OCI-LY3 (cell line): ENCODE measurements around the gene CHMP6.
"Not testable (repeated sequence)": the region's sequence is repeated elsewhere in the genome, so short reads cannot be mapped to it uniquely, and the experiment has no call there.

Experiments
- H2AFZ ChIP-seq: fragments of 200-600, 300-600 bp; shearing (Covaris generic); 2 replicates; pipeline ENCODE4 v1.6.0; 2014; ENCODE audit warnings: antibody characterized with exemption, low read depth, low read length
- H3K27ac ChIP-seq: fragments of 200-600, 300-600 bp; sonication (generic); 2 replicates; pipeline ENCODE4 v1.5.1; 2014; ENCODE audit warnings: mild to moderate bottlenecking, low read length, moderate library complexity, mixed read lengths
- H3K27me3 ChIP-seq: fragments of 200-600, 300-600 bp; sonication (generic); 2 replicates; pipeline ENCODE4 v1.6.1; 2014; ENCODE audit warnings: low read depth, low read length, mixed read lengths
- H3K36me3 ChIP-seq: fragments of 200-600, 300-600 bp; sonication (generic); replicated peaks from 2 replicates; pipeline ENCODE3; 2014; ENCODE audit warnings: low read depth, low read length, mixed read lengths
- H3K4me1 ChIP-seq: fragments of 300-600, 200-600 bp; sonication (generic); 2 replicates; pipeline ENCODE4 v1.6.1; 2014; ENCODE audit warnings: low read length, mixed read lengths
- H3K4me2 ChIP-seq: fragments of 200-600, 300-600 bp; sonication (generic); 2 replicates; pipeline ENCODE4 v1.6.1; 2014; ENCODE audit warnings: low read length, mixed read lengths
- H3K4me3 ChIP-seq: fragments of 300-600, 200-600 bp; sonication (generic); 2 replicates; pipeline ENCODE4 v1.5.1; 2014; ENCODE audit warnings: antibody characterized with exemption, mild to moderate bottlenecking, low read length, moderate library complexity
- H3K79me2 ChIP-seq: fragments of 300-600, 200-600 bp; shearing (Covaris generic); 2 replicates; pipeline ENCODE4 v1.6.1; 2014; ENCODE audit warnings: mild to moderate bottlenecking, low read length, mixed read lengths
- H3K9ac ChIP-seq: fragments of 300-600, 200-600 bp; shearing (Covaris generic); 2 replicates; pipeline ENCODE4 v1.6.0; 2014; ENCODE audit warnings: mild to moderate bottlenecking, low read length, moderate library complexity
- H3K9me3 ChIP-seq: fragments of 200-600, 300-600 bp; shearing (Covaris generic); 2 replicates; pipeline ENCODE4 v1.6.1; 2014; ENCODE audit warnings: low read length, mixed read lengths; ENCODE audit not compliant: insufficient read depth
- H4K20me1 ChIP-seq: fragments of 200-600, 300-600 bp; sonication (generic); 2 replicates; pipeline ENCODE4 v1.6.1; 2016; ENCODE audit warnings: low read length, mixed read lengths; ENCODE audit not compliant: insufficient read depth
- EZH2phosphoT487 ChIP-seq: fragments of 200-600 bp; shearing (Covaris generic); IDR thresholded peaks from 2 replicates; pipeline ENCODE4 v1.6.1; 2018; ENCODE audit warnings: antibody characterized with exemption, mixed run types, low read depth
- TF ChIP-seq, protein P1 (sequence below): fragments of 200-600, 300-600 bp; sonication (generic); IDR thresholded peaks from 2 replicates; pipeline ENCODE4 v1.5.1; 2014; ENCODE audit warnings: antibody characterized with exemption, low read length, low read depth

The CHMP6 gene

DNA sequence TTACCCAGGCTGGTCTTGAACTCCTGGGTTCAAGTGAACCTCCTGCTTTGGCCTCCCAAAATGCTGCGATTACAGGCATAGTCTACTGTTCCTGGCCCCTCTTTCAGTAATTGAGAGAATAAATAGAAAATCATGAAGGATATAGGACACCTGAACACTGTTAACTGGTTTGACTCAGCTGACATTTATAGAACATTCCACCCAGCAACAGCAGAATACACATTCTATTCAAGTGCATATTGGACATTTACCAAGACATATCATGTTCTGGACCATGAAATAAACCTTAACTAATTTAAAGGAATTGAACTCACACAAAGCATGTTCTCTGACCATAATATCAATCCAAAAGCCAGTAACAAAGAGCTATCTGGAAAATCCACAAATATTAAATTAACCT lies 23.5 kb downstream of the CHMP6 start:
- Histone ChIP-seq H2AFZ (no peak overlapping the region), H3K4me3 (no peak overlapping the region), H3K36me3 (no peaks in the 10 kb centered on the region), H3K9ac (no peak overlapping the region), H3K79me2 (no peaks in the 10 kb centered on the region), H3K4me1 (no peaks in the 10 kb centered on the region), H3K27ac (no peak overlapping the region), H3K9me3 (no peaks in the 10 kb centered on the region), H3K4me2 (no peak overlapping the region), H4K20me1 (no peaks in the 10 kb centered on the region), H3K27me3 (peaks cover 23% of the 10 kb centered on the region)
- TF ChIP-seq EZH2phosphoT487 = no peak
- TF ChIP-seq, protein P1, sequence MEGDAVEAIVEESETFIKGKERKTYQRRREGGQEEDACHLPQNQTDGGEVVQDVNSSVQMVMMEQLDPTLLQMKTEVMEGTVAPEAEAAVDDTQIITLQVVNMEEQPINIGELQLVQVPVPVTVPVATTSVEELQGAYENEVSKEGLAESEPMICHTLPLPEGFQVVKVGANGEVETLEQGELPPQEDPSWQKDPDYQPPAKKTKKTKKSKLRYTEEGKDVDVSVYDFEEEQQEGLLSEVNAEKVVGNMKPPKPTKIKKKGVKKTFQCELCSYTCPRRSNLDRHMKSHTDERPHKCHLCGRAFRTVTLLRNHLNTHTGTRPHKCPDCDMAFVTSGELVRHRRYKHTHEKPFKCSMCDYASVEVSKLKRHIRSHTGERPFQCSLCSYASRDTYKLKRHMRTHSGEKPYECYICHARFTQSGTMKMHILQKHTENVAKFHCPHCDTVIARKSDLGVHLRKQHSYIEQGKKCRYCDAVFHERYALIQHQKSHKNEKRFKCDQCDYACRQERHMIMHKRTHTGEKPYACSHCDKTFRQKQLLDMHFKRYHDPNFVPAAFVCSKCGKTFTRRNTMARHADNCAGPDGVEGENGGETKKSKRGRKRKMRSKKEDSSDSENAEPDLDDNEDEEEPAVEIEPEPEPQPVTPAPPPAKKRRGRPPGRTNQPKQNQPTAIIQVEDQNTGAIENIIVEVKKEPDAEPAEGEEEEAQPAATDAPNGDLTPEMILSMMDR = no peak

DNA sequence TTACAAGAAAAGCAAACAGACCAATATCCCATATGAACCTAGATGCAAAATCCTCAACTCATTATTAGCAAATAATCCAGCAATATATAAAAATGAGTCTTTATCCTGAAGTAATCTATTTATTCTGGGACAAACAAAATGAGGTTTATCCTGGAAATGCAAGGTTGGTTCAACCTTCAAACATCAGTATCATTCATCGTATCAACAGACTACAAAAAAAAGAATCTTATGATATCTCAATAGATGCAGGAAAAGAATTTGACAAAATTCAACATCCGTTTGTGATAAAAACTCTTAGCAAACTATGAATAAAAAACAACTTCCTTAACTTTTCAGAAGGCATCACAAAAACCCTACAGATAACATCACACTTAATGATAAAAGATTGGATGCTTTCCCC lies 24.9 kb downstream of the CHMP6 start:
- Histone ChIP-seq H3K79me2 (no peaks in the 10 kb centered on the region), H2AFZ (no peak overlapping the region), H3K4me2 (no peak overlapping the region), H3K4me1 (no peaks in the 10 kb centered on the region), H3K36me3 (no peaks in the 10 kb centered on the region), H3K9me3 (no peaks in the 10 kb centered on the region), H3K4me3 (no peak overlapping the region), H4K20me1 (no peaks in the 10 kb centered on the region), H3K27me3 (peaks cover 23% of the 10 kb centered on the region), H3K9ac (no peak overlapping the region), H3K27ac (no peak overlapping the region)
- TF ChIP-seq EZH2phosphoT487 = no peak
- TF ChIP-seq, protein P1 = no peak

DNA sequence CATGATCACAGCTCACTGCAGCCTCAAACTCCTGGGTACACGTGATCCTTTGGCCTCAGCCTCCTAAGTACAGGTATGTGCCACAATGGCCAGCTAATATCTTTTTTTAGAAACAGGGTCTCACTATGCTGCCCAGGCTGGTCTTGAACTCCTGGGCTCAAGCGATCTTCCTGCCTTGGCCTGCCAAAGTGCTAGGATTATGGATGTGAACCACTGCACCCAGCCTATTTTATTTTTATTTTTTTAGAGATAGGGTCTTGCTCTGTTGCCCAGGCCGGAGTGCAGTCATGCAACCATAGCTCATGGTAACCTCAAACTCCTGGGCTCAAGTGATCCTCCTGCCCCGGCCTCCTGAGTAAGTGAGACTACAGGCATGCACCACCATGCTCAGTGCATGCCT lies 25.7 kb downstream of the CHMP6 start:
- H2AFZ ChIP-seq = not testable (repeated sequence)
- H3K27me3 ChIP-seq = peaks cover 23% of the 10 kb centered on the region

DNA sequence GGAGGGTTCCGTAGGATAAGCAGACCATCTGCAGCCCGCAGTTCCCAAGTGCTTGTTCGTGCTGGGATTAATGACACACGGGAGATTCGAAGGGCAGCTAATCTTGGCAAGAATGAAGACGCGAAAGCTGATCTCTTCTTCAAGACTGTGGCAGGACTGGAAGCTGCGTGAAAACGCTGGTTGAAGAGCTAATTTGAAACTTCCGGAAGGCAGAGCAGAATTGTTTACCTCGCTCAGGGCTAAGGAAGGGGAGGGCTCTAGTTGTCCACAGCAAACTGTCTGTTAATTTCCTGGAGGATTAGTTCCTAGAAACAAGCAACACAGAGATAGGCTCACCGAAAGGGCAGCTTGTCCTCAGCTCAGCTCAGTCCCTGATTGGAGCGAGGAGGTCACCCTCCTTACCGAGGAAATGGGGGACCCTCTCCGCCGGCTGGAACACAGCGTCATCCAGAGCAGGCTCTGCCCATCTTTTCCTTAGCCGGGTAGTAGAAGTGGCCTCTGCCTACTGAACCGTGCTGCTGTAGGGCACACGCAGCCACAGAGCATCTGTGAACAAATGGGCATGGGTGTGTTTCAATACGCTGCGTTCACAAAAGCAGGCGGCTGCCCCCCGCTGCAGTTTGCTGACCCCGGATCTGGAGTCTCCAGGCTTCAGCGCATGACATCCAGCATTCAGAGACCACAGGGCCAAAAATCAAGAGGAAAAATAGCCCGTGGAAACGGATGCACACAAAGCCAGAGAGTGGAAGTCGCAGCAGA lies 26.6 kb downstream of the CHMP6 start:
- H3K4me3 ChIP-seq = no peak overlapping the region
- no peak overlapping the region for H2AFZ ChIP-seq

More for the DNA sequence above, 25.7 kb downstream of the CHMP6 start:
- not testable (repeated sequence) for H3K27ac ChIP-seq, H3K4me1 ChIP-seq, H3K4me2 ChIP-seq, H4K20me1 ChIP-seq, H3K36me3 ChIP-seq, H3K4me3 ChIP-seq, H3K79me2 ChIP-seq, H3K9me3 ChIP-seq, H3K9ac ChIP-seq

More for the DNA sequence above, 26.6 kb downstream of the CHMP6 start:
- Histone ChIP-seq H3K27me3 (peaks cover 23% of the 10 kb centered on the region), H3K36me3 (no peaks in the 10 kb centered on the region), H3K4me2 (no peak overlapping the region), H4K20me1 (no peaks in the 10 kb centered on the region), H3K79me2 (no peaks in the 10 kb centered on the region), H3K4me1 (no peaks in the 10 kb centered on the region), H3K27ac (no peak overlapping the region), H3K9ac (no peak overlapping the region), H3K9me3 (no peaks in the 10 kb centered on the region)
- TF ChIP-seq, protein P1 = no peak
- no peak for TF ChIP-seq EZH2phosphoT487
